Measurements from ENCODE around the gene CBR4. TPM values are rescaled to one million over a fixed set of nuclear protein-coding genes. Genes with fewer than 3 reads are reported as not detected.

Gene CBR4
- total RNA-seq, 4 donors from 2014 or later: 9.3 to 15.8 (median 12.4) TPM

- no peak overlapping the region for H3K4me3 ChIP-seq
- TF ChIP-seq POLR2A (IDR thresholded peaks at IDR 0.05; ENCODE audit: low read depth) (no peak), CTCF (IDR thresholded peaks at IDR 0.05) (no peak), EP300 (IDR thresholded peaks at IDR 0.05) (no peak)
- intact Hi-C loops (cut with DNase I): no loop called here
- no peak for DNase-seq (ENCODE audit: extremely low spot score)
- H3K4me1 ChIP-seq: no peaks in the 10 kb centered on the region
- no peak overlapping the region for H3K27ac ChIP-seq (replicated peaks in 1 of 4)
- H3K9me3 ChIP-seq: no peaks in the 10 kb centered on the region
- no peaks in the 10 kb centered on the region for H3K36me3 ChIP-seq
- no peaks in the 10 kb centered on the region for H3K27me3 ChIP-seq
- WGBS: 85% methylated on average over 5 of the region's 5 CpGs
These were observed 23.0 kb upstream of the CBR4 start for GRCh38 chr4:169032883-169033645.

GRCh38 chr4:169032194-169032593, 22.1 kb upstream of the CBR4 start:
- H3K27ac ChIP-seq (replicated peaks in 1 of 4): no peak overlapping the region
- no peak for DNase-seq (ENCODE audit: extremely low spot score)
- no peaks in the 10 kb centered on the region for H3K36me3 ChIP-seq
- H3K9me3 ChIP-seq: no peaks in the 10 kb centered on the region
- no peaks in the 10 kb centered on the region for H3K4me1 ChIP-seq
- H3K27me3 ChIP-seq: no peaks in the 10 kb centered on the region
- no peak for TF ChIP-seq EP300 (IDR thresholded peaks at IDR 0.05)
- no peak for TF ChIP-seq POLR2AphosphoS5 (IDR thresholded peaks at IDR 0.05)
- TF ChIP-seq CTCF (IDR thresholded peaks at IDR 0.05): no peak
- TF ChIP-seq POLR2A (IDR thresholded peaks at IDR 0.05; ENCODE audit: low read depth): no peak
- H3K4me3 ChIP-seq: no peak overlapping the region
- intact Hi-C loops (cut with DNase I): no loop called here

GRCh38 chr4:169031392-169031791, 21.3 kb upstream of the CBR4 start:
- H3K36me3 ChIP-seq: no peaks in the 10 kb centered on the region
- intact Hi-C loops (cut with DNase I): no loop called here
- 93% methylated on average over 9 of the region's 15 CpGs for WGBS

GRCh38 chr4:169030562-169030982, 20.5 kb upstream of the CBR4 start:
- Histone ChIP-seq H3K27ac (replicated peaks in 1 of 4) (no peak overlapping the region), H3K27me3 (no peaks in the 10 kb centered on the region), H3K36me3 (no peaks in the 10 kb centered on the region), H3K9me3 (no peaks in the 10 kb centered on the region), H3K4me3 (no peak overlapping the region), H3K4me1 (no peaks in the 10 kb centered on the region)
- no peak for TF ChIP-seq EP300 (IDR thresholded peaks at IDR 0.05)
- TF ChIP-seq POLR2A (IDR thresholded peaks at IDR 0.05; ENCODE audit: low read depth): no peak
- TF ChIP-seq CTCF (IDR thresholded peaks at IDR 0.05): no peak
- TF ChIP-seq POLR2AphosphoS5 (IDR thresholded peaks at IDR 0.05): no peak
- 60% methylated on average over 6 of the region's 6 CpGs for WGBS
- no peak for DNase-seq (ENCODE audit: extremely low spot score)
- intact Hi-C loops (cut with DNase I): no loop called here

More at GRCh38 chr4:169031392-169031791, 21.3 kb upstream of the CBR4 start:
- TF ChIP-seq CTCF (IDR thresholded peaks at IDR 0.05) (no peak), EP300 (IDR thresholded peaks at IDR 0.05) (no peak), POLR2AphosphoS5 (IDR thresholded peaks at IDR 0.05) (no peak), POLR2A (IDR thresholded peaks at IDR 0.05; ENCODE audit: low read depth) (no peak)
- no peak for DNase-seq (ENCODE audit: extremely low spot score)
- H3K27ac ChIP-seq (replicated peaks in 1 of 4): no peak overlapping the region
- no peak overlapping the region for H3K4me3 ChIP-seq
- H3K9me3 ChIP-seq: no peaks in the 10 kb centered on the region
- no peaks in the 10 kb centered on the region for H3K27me3 ChIP-seq
- no peaks in the 10 kb centered on the region for H3K4me1 ChIP-seq

GRCh38 chr4:169029947-169030346, 19.9 kb upstream of the CBR4 start:
- no peak for DNase-seq (ENCODE audit: extremely low spot score)
- intact Hi-C loops (cut with DNase I): no loop called here
- Histone ChIP-seq H3K4me3 (no peak overlapping the region), H3K9me3 (no peaks in the 10 kb centered on the region), H3K4me1 (peaks cover 0 to 2% (median 0%) of the 10 kb centered on the region in 4 donors), H3K27ac (replicated peaks in 1 of 4) (no peak overlapping the region), H3K27me3 (no peaks in the 10 kb centered on the region), H3K36me3 (no peaks in the 10 kb centered on the region)
- TF ChIP-seq POLR2A (IDR thresholded peaks at IDR 0.05; ENCODE audit: low read depth): no peak
- no peak for TF ChIP-seq CTCF (IDR thresholded peaks at IDR 0.05)
- TF ChIP-seq POLR2AphosphoS5 (IDR thresholded peaks at IDR 0.05): no peak
- TF ChIP-seq EP300 (IDR thresholded peaks at IDR 0.05): no peak
- 70% methylated on average over 4 of the region's 4 CpGs for WGBS
